Fibroblast of skin of left quadriceps (primary cell): ENCODE data around the gene GATAD2A.
"Not testable (repeated sequence)": the region's sequence is repeated elsewhere in the genome, so short reads cannot be mapped to it uniquely, and the experiment has no call there.

Experiments
- DNase-seq, 2 experiments: peaks; one replicate each; pipeline ENCODE4 v3.0.0-alpha.2; 2013; ENCODE audit warnings: low read depth in 2 of 2

The GATAD2A gene

GRCh38 chr19:19464339-19465098, 59.0 kb downstream of the GATAD2A start:
- DNase-seq, result no peak

GRCh38 chr19:19465436-19466070, 60.1 kb downstream of the GATAD2A start:
- DNase-seq, result no peak

- no peak for DNase-seq
Observed at GRCh38 chr19:19466201-19466600, 60.7 kb downstream of the GATAD2A start.

GRCh38 chr19:19468424-19469050, 63.1 kb downstream of the GATAD2A start:
- DNase-seq, result no peak

- no peak for DNase-seq
Observed at GRCh38 chr19:19470579-19470978, 65.1 kb downstream of the GATAD2A start.

GRCh38 chr19:19471682-19472081, 66.2 kb downstream of the GATAD2A start:
- DNase-seq, result no peak

- not testable (repeated sequence) for DNase-seq
Observed at GRCh38 chr19:19472106-19472505, 66.6 kb downstream of the GATAD2A start.

- DNase-seq, result no peak
Observed at GRCh38 chr19:19475015-19475765, 69.7 kb downstream of the GATAD2A start.

GRCh38 chr19:19475849-19476828, 70.7 kb downstream of the GATAD2A start:
- no peak for DNase-seq

- no peak for DNase-seq
Observed at GRCh38 chr19:19477705-19478383, 72.4 kb downstream of the GATAD2A start.

GRCh38 chr19:19480688-19481087, 75.2 kb downstream of the GATAD2A start:
- no peak for DNase-seq

GRCh38 chr19:19482809-19483596, 77.5 kb downstream of the GATAD2A start:
- no peak for DNase-seq

GRCh38 chr19:19485161-19485997, 79.9 kb downstream of the GATAD2A start:
- no peak for DNase-seq

- no peak for DNase-seq
Observed at GRCh38 chr19:19485998-19486290, 80.5 kb downstream of the GATAD2A start.

- no peak for DNase-seq
Observed at GRCh38 chr19:19486343-19487076, 81.0 kb downstream of the GATAD2A start.

GRCh38 chr19:19487077-19487949, 81.8 kb downstream of the GATAD2A start:
- DNase-seq, result no peak
